Kidney epithelial cell (primary cell): ENCODE measurements around the gene PLXDC1. TPM values are rescaled to one million over a fixed set of nuclear protein-coding genes. Genes with fewer than 3 reads are reported as not detected.

Source experiments
- DNase-seq: peaks from one replicate; pipeline ENCODE4 v3.0.0-alpha.2; 2010; ENCODE audit warnings: low read depth
- H3K27me3 ChIP-seq: 2 replicates; pipeline ENCODE4 v1.6.0; 2011; ENCODE audit warnings: low read length; ENCODE audit not compliant: control insufficient read depth, insufficient read depth
- H3K36me3 ChIP-seq: 2 replicates; pipeline ENCODE4 v1.5.1; 2011; ENCODE audit warnings: low read length; ENCODE audit not compliant: control insufficient read depth, insufficient read depth
- H3K4me3 ChIP-seq: 2 replicates; pipeline ENCODE4 v1.5.1; 2011; ENCODE audit warnings: low read depth, mild to moderate bottlenecking, control low read depth, low read length
- total RNA-seq: library from RNA; depleted of rRNA; stranded (reverse); fragments of >200 nt; gene quantifications from 2 replicates; pipeline ENCODE4 v1.2.3, GENCODE V29; 2015
- TF ChIP-seq, protein P1 (sequence below): IDR thresholded peaks from 2 replicates; pipeline ENCODE4 v1.5.1; 2011; ENCODE audit warnings: mild to moderate bottlenecking, moderate library complexity, low read length, control low read depth, inconsistent platforms; ENCODE audit not compliant: insufficient read depth, poor library complexity, severe bottlenecking

The PLXDC1 gene
- total RNA-seq, 1 donor from 2014 or later = 0.67 TPM

DNA sequence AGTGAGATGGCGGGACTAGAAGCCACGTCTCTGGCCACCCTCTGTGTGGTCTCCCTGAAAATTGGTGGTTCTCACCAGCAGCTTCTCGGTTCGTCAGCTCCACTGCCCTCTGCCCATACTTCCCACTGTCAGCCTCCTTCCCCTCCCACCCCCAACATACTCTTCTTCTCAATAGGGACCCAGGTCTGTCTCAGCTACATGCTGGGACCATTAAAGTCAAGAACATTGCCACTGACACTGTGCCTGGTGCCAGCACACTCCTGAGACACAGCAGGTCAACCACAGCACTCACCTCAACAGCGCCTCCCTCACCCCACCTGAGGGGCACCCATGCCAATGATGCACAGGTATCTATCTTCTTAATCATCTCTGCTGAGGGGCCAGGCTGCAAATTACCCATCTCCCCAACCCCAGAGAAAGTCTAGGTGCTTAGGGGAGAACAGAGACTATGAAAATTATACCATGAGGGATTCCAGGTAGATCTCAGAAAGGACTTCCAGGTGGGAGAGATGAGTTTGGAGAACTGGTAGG, 1.3 kb downstream of the PLXDC1 start:
- Histone ChIP-seq H3K36me3 (no peaks in the 10 kb centered on the region), H3K27me3 (peaks cover 32% of the 10 kb centered on the region), H3K4me3 (no peak overlapping the region)
- DNase-seq = no peak
- TF ChIP-seq, protein P1, sequence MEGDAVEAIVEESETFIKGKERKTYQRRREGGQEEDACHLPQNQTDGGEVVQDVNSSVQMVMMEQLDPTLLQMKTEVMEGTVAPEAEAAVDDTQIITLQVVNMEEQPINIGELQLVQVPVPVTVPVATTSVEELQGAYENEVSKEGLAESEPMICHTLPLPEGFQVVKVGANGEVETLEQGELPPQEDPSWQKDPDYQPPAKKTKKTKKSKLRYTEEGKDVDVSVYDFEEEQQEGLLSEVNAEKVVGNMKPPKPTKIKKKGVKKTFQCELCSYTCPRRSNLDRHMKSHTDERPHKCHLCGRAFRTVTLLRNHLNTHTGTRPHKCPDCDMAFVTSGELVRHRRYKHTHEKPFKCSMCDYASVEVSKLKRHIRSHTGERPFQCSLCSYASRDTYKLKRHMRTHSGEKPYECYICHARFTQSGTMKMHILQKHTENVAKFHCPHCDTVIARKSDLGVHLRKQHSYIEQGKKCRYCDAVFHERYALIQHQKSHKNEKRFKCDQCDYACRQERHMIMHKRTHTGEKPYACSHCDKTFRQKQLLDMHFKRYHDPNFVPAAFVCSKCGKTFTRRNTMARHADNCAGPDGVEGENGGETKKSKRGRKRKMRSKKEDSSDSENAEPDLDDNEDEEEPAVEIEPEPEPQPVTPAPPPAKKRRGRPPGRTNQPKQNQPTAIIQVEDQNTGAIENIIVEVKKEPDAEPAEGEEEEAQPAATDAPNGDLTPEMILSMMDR = no peak

DNA sequence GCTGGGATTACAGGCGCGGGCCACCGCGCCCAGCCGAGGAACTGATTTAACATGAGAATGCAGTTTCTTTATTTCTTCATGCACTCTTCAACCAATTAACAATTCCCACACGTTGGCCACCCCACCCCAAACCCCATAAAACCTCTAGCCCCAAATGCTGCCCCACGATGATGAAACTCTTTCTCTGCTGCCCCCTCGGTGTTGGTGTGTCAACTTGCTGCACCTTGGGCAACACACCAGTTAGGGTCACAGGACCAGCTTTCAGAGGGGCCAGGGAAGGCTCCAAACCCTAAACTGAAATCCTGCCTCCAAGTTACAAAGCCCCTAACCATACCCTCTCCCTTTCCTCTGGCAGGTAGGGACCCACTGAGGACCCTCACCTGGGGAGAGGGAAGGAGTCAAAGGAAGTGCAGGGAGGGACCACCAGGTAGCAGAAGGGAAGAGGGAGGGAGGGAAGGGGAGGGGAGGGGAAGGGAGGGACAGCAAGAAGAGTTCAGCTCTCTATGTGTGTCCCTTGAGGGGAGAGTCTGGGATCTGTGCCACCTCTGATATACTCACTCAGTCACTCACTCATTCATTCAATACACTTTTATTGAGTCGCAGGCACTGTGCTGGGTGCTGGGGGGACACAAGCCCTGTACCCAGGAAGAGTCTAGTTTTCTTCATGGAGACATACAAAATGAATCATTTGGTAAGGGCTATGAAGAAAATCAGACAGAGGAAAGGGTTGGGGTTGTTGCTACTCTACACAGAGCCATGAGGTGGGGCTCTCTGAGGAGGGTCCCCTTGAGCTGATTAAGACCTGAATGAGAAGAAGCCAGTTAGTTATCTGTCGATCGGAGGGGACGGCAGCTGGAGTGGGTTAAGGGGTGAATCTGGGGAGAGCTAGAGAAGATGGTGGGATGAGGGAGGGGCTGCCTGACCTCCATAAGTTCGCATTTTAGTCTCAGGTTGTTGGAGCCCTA, 3.9 kb downstream of the PLXDC1 start:
- DNase-seq = no peak
- Histone ChIP-seq H3K36me3 (no peaks in the 10 kb centered on the region), H3K4me3 (no peak overlapping the region), H3K27me3 (peaks cover 32% of the 10 kb centered on the region)
- TF ChIP-seq, protein P1 = no peak

DNA sequence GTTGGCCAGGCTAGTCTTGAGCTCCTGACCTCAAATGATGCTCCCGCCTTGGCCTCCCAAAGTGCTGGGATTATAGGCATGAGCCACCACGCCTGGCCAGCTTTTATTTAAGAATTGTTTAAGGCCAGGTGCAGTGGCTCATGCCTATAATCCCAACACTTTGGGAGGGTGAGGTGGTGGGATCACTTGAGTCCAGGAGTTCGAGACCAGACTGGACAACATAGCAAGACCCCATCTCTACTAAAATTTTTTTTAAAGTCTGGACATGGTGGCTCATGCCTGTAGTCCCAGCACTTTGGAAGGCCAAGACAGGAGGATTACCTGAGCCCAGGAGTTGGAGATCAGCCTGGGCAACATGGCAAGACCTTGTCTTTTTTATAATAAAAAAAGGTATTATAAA, 5.2 kb downstream of the PLXDC1 start:
- TF ChIP-seq, protein P1 = no peak

DNA sequence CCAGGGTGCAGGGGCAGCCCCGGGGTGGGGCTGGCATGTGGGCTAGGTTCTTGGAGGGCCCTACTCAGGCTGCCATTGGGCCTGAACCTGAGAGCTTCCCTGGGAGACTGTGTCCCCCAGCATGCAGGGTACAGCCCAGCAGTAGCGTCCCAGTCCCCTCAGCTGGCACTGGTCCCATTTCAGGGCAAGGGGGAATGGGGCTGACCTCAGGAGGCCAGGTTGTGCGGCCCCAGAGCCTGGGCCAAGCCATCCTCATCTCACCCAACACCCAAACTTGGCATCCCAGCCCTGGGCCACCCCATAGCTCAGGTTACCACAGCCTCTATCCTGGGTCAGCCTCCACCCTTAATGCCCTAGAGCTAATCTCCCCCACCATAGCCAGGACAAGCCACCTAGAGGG, 6.3 kb downstream of the PLXDC1 start:
- TF ChIP-seq, protein P1 = no peak
- no peak for DNase-seq
- Histone ChIP-seq H3K27me3 (peaks cover 14% of the 10 kb centered on the region), H3K36me3 (no peaks in the 10 kb centered on the region), H3K4me3 (no peak overlapping the region)

More for the DNA sequence above, 5.2 kb downstream of the PLXDC1 start:
- H3K4me3 ChIP-seq = no peak overlapping the region
- no peaks in the 10 kb centered on the region for H3K36me3 ChIP-seq
- peaks cover 25% of the 10 kb centered on the region for H3K27me3 ChIP-seq
- DNase-seq = no peak

DNA sequence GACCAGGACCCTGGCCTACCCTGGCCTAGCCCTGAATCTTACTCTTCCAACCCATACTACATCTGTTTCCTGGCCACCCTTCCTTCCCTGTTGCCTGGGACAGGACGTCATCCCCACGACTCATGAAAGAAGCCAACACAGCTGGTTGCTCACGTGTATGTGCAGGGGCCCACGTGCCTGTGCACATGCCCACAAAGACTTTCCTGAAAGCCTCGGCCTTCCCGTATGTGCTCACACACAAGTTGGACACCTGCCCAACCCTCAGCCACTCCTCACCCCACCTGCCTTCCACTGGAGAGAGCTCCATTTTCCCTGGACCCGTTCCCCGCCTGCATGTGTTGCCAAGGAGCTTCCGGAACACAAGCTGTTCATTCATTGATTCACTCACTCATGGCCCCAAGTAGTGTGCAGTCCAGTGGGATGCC, 7.0 kb downstream of the PLXDC1 start:
- TF ChIP-seq, protein P1 = no peak
- H3K36me3 ChIP-seq = no peaks in the 10 kb centered on the region
- no peak overlapping the region for H3K4me3 ChIP-seq
- DNase-seq = no peak
- peaks cover 9% of the 10 kb centered on the region for H3K27me3 ChIP-seq
